H1 (cell line): ENCODE results near the gene TAF4. TPM values are rescaled to one million over a fixed set of nuclear protein-coding genes. Genes with fewer than 3 reads are reported as not detected.

Experiments used
- CBX8 ChIP-seq: fragments of 300-800, 300-1000 bp; sonication (generic); IDR thresholded peaks from 2 replicates; pipeline ENCODE4 v1.7.1; 2016; ENCODE audit warnings: low read depth, low read length, borderline replicate concordance
- CEBPB ChIP-seq: IDR thresholded peaks from 2 replicates; pipeline ENCODE4 v1.6.1; 2012; ENCODE audit warnings: low read depth, low read length
- EZH2 ChIP-seq: fragments of 200-600 bp; sonication (generic); IDR thresholded peaks from 2 replicates; pipeline ENCODE4 v1.7.1; 2012; ENCODE audit warnings: low read depth, mild to moderate bottlenecking, moderate library complexity, low read length, inconsistent platforms; ENCODE audit not compliant: severe bottlenecking
- POLR2A ChIP-seq, 2 experiments: IDR thresholded peaks; 1 replicate in 1 of 2; 2 replicates in 1 of 2; pipeline ENCODE4 v1.6.1; 2011; ENCODE audit warnings: low read depth in 2 of 2, low read length in 2 of 2, mild to moderate bottlenecking in 2 of 2; ENCODE audit errors: control extremely low read depth in 1 of 2
- SIN3A ChIP-seq, 2 experiments: IDR thresholded peaks in 1 of 2; conservative IDR thresholded peaks in 1 of 2; 2 replicates each; pipeline ENCODE4 v1.6.1; 2011 to 2012; ENCODE audit warnings: low read length in 2 of 2, improper control_type of control experiment in 1 of 2, low read depth in 1 of 2, mild to moderate bottlenecking in 1 of 2
- SP1 ChIP-seq: IDR thresholded peaks from 2 replicates; pipeline ENCODE4 v1.6.1; 2011; ENCODE audit warnings: low read depth, low read length
- SP2 ChIP-seq: IDR thresholded peaks from 2 replicates; pipeline ENCODE4 v1.6.1; 2012; ENCODE audit warnings: mild to moderate bottlenecking, low read length, inconsistent platforms
- polyA plus RNA-seq, 7 experiments: library from polyadenylated mRNA; depleted of rRNA in 3 of 7; stranded (reverse) in 5 of 7; unstranded in 2 of 7; fragments of >200 nt in 5 of 7; fragments of 200-250 nt in 2 of 7; gene quantifications; 1 replicate in 5 of 7; 2 replicates in 1 of 7; 4 replicates in 1 of 7; pipeline versions ENCODE4 v1.2.1 to v1.2.3, GENCODE V29; 2011 to 2013; ENCODE audit warnings: missing spikeins in 2 of 7, mixed read lengths in 2 of 7
- total RNA-seq: library from RNA; stranded (reverse); fragmentation: NEBNext Ultra II Directional; extraction: Animal tissue kit (Norgen Biotek cat#: 25700); gene quantifications from 2 replicates; pipeline ENCODE4 v1.2.1, GENCODE V29; 2021
- TF ChIP-seq, protein P1 (sequence below): fragments of 300-600 bp; sonication (generic); IDR thresholded peaks from 2 replicates; pipeline ENCODE4 v1.7.1; 2012; ENCODE audit warnings: low read length, moderate library complexity, mild to moderate bottlenecking, inconsistent platforms; ENCODE audit not compliant: insufficient replicate concordance
- TF ChIP-seq, protein P2 (sequence below): IDR thresholded peaks from 2 replicates; pipeline ENCODE4 v1.6.1; 2012; ENCODE audit warnings: low read length, inconsistent platforms

The TAF4 gene
- total and polyA plus RNA-seq, 2 of the 8 experiments (the other 6 are each of a cell fraction or from before 2014, with no cell fraction given), result 16.0 to 30.1 TPM

DNA sequence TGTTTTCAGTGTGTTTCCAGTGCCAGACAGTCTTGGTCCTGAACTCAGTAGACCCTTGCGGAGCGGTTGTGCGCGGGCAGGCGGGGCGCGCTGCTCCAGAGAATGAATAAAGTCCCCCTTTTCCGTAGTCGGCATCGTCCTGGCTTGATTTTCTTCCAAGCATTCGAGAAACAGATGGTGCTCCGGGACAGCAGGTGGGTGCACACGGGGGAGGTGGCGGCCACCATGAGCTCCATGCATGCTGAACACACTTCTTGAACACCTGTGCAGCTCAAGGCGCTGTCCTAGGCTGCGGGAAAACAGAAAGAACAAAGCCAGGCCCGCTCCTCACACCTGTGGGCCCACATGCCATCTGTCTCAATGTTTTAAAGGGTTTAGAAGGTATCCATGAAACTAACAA, 125.2 kb downstream of the TAF4 start (continued):
- TF ChIP-seq, protein P1, sequence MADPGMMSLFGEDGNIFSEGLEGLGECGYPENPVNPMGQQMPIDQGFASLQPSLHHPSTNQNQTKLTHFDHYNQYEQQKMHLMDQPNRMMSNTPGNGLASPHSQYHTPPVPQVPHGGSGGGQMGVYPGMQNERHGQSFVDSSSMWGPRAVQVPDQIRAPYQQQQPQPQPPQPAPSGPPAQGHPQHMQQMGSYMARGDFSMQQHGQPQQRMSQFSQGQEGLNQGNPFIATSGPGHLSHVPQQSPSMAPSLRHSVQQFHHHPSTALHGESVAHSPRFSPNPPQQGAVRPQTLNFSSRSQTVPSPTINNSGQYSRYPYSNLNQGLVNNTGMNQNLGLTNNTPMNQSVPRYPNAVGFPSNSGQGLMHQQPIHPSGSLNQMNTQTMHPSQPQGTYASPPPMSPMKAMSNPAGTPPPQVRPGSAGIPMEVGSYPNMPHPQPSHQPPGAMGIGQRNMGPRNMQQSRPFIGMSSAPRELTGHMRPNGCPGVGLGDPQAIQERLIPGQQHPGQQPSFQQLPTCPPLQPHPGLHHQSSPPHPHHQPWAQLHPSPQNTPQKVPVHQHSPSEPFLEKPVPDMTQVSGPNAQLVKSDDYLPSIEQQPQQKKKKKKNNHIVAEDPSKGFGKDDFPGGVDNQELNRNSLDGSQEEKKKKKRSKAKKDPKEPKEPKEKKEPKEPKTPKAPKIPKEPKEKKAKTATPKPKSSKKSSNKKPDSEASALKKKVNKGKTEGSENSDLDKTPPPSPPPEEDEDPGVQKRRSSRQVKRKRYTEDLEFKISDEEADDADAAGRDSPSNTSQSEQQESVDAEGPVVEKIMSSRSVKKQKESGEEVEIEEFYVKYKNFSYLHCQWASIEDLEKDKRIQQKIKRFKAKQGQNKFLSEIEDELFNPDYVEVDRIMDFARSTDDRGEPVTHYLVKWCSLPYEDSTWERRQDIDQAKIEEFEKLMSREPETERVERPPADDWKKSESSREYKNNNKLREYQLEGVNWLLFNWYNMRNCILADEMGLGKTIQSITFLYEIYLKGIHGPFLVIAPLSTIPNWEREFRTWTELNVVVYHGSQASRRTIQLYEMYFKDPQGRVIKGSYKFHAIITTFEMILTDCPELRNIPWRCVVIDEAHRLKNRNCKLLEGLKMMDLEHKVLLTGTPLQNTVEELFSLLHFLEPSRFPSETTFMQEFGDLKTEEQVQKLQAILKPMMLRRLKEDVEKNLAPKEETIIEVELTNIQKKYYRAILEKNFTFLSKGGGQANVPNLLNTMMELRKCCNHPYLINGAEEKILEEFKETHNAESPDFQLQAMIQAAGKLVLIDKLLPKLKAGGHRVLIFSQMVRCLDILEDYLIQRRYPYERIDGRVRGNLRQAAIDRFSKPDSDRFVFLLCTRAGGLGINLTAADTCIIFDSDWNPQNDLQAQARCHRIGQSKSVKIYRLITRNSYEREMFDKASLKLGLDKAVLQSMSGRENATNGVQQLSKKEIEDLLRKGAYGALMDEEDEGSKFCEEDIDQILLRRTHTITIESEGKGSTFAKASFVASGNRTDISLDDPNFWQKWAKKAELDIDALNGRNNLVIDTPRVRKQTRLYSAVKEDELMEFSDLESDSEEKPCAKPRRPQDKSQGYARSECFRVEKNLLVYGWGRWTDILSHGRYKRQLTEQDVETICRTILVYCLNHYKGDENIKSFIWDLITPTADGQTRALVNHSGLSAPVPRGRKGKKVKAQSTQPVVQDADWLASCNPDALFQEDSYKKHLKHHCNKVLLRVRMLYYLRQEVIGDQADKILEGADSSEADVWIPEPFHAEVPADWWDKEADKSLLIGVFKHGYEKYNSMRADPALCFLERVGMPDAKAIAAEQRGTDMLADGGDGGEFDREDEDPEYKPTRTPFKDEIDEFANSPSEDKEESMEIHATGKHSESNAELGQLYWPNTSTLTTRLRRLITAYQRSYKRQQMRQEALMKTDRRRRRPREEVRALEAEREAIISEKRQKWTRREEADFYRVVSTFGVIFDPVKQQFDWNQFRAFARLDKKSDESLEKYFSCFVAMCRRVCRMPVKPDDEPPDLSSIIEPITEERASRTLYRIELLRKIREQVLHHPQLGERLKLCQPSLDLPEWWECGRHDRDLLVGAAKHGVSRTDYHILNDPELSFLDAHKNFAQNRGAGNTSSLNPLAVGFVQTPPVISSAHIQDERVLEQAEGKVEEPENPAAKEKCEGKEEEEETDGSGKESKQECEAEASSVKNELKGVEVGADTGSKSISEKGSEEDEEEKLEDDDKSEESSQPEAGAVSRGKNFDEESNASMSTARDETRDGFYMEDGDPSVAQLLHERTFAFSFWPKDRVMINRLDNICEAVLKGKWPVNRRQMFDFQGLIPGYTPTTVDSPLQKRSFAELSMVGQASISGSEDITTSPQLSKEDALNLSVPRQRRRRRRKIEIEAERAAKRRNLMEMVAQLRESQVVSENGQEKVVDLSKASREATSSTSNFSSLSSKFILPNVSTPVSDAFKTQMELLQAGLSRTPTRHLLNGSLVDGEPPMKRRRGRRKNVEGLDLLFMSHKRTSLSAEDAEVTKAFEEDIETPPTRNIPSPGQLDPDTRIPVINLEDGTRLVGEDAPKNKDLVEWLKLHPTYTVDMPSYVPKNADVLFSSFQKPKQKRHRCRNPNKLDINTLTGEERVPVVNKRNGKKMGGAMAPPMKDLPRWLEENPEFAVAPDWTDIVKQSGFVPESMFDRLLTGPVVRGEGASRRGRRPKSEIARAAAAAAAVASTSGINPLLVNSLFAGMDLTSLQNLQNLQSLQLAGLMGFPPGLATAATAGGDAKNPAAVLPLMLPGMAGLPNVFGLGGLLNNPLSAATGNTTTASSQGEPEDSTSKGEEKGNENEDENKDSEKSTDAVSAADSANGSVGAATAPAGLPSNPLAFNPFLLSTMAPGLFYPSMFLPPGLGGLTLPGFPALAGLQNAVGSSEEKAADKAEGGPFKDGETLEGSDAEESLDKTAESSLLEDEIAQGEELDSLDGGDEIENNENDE, result no peak
- TF ChIP-seq CBX8 (no peak), SP1 (no peak), POLR2A (IDR thresholded peaks at IDR 0.05; ENCODE audit: control extremely low read depth in 1 of 2, low read depth in 2 of 2, low read length in 2 of 2) (no peak), SP2 (no peak), CEBPB (no peak), EZH2 (no peak), SIN3A (conservative IDR thresholded peaks at IDR 0.05 in 1 of 2, IDR thresholded peaks at IDR 0.05 in 1 of 2; ENCODE audit: low read depth in 1 of 2, low read length in 2 of 2) (no peak)
- TF ChIP-seq, protein P2, sequence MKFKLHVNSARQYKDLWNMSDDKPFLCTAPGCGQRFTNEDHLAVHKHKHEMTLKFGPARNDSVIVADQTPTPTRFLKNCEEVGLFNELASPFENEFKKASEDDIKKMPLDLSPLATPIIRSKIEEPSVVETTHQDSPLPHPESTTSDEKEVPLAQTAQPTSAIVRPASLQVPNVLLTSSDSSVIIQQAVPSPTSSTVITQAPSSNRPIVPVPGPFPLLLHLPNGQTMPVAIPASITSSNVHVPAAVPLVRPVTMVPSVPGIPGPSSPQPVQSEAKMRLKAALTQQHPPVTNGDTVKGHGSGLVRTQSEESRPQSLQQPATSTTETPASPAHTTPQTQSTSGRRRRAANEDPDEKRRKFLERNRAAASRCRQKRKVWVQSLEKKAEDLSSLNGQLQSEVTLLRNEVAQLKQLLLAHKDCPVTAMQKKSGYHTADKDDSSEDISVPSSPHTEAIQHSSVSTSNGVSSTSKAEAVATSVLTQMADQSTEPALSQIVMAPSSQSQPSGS, result no peak
